IMR-90 (cell line): ENCODE data around the gene MTFR1L. TPM values are rescaled to one million over a fixed set of nuclear protein-coding genes. Genes with fewer than 3 reads are reported as not detected.

Experiments
- ATAC-seq: fragments of 200-7000 bp; cut with Tn5 transposase; 2 replicates; pipeline ENCODE4 v1.9.1; 2020; ENCODE audit warnings: low read depth, mild to moderate bottlenecking, moderate library complexity
- BruUV-seq: library from RNA; stranded (reverse); fragments of 400-500 nt; replicated peaks from 2 replicates; lab custom pipeline; 2021; lab: Mats Ljungman, UMichigan
- CTCF ChIA-PET: fragments of 300-600 bp; formaldehyde crosslinking; extraction: SDS; loops from one replicate; lab custom pipeline; 2021; ENCODE audit warnings: antibody characterized with exemption; lab: Yijun Ruan, JAX
- POLR2A ChIA-PET: fragments of 300-600 bp; sonication (Branson Sonifier 250); formaldehyde crosslinking; loops from one replicate; lab custom pipeline; 2022; ENCODE audit warnings: antibody characterized with exemption; ENCODE audit not compliant: unreplicated experiment; lab: Charles Lee
- DNase-seq: peaks from one replicate; pipeline ENCODE4 v3.0.0; 2013
- H2AFZ ChIP-seq: replicated peaks from 2 replicates; pipeline ENCODE3; 2013; ENCODE audit warnings: low read length, mild to moderate bottlenecking; ENCODE audit not compliant: poor library complexity
- H2AK5ac ChIP-seq: 2 replicates; pipeline ENCODE4 v1.6.1; 2013; ENCODE audit warnings: low read depth, low read length, inconsistent platforms
- H2AK9ac ChIP-seq: replicated peaks from 2 replicates; pipeline ENCODE3; 2013; ENCODE audit warnings: mild to moderate bottlenecking, low read depth, low read length, moderate library complexity; ENCODE audit not compliant: poor library complexity
- H2BK120ac ChIP-seq: 2 replicates; pipeline ENCODE4 v1.6.1; 2013; ENCODE audit warnings: low read depth, low read length, inconsistent platforms
- H2BK15ac ChIP-seq: 3 replicates; pipeline ENCODE4 v1.6.1; 2013; ENCODE audit warnings: low read depth, low read length, inconsistent platforms
- H2BK20ac ChIP-seq: 2 replicates; pipeline ENCODE4 v1.6.1; 2013; ENCODE audit warnings: low read depth, mild to moderate bottlenecking, inconsistent platforms, low read length, moderate library complexity
- H2BK5ac ChIP-seq: 2 replicates; pipeline ENCODE4 v1.6.1; 2013; ENCODE audit warnings: mild to moderate bottlenecking, low read depth, low read length, inconsistent platforms; ENCODE audit not compliant: poor library complexity, severe bottlenecking
- H3K14ac ChIP-seq: replicated peaks from 2 replicates; pipeline ENCODE4 v1.6.1; 2013; ENCODE audit warnings: low read depth, low read length, inconsistent platforms
- H3K18ac ChIP-seq: 2 replicates; pipeline ENCODE4 v1.6.1; 2013; ENCODE audit warnings: low read depth, low read length, control low read depth
- H3K23ac ChIP-seq: 2 replicates; pipeline ENCODE4 v1.6.1; 2013; ENCODE audit warnings: low read depth, low read length, inconsistent platforms
- H3K27ac ChIP-seq: 2 replicates; pipeline ENCODE4 v1.5.1; 2013; ENCODE audit warnings: mild to moderate bottlenecking, control low read depth, low read length; ENCODE audit not compliant: insufficient read depth
- H3K27me3 ChIP-seq: 2 replicates; pipeline ENCODE4 v1.6.1; 2013; ENCODE audit warnings: low read length; ENCODE audit not compliant: control insufficient read depth, insufficient read depth
- H3K36me3 ChIP-seq: 2 replicates; pipeline ENCODE4 v1.6.1; 2013; ENCODE audit warnings: low read length, mixed read lengths; ENCODE audit not compliant: control insufficient read depth, insufficient read depth
- H3K4ac ChIP-seq: 2 replicates; pipeline ENCODE4 v1.6.1; 2013; ENCODE audit warnings: low read depth, low read length, inconsistent platforms
- H3K4me1 ChIP-seq: 2 replicates; pipeline ENCODE4 v1.6.1; 2013; ENCODE audit warnings: low read length, mixed read lengths; ENCODE audit not compliant: control insufficient read depth, insufficient read depth
- H3K4me2 ChIP-seq: 2 replicates; pipeline ENCODE4 v1.6.1; 2013; ENCODE audit warnings: low read depth, mild to moderate bottlenecking, control low read depth, low read length, moderate library complexity
- H3K4me3 ChIP-seq: 2 replicates; pipeline ENCODE4 v1.5.1; 2013; ENCODE audit warnings: low read depth, mild to moderate bottlenecking, control low read depth, low read length, moderate library complexity; ENCODE audit not compliant: insufficient read depth
- H3K56ac ChIP-seq: 2 replicates; pipeline ENCODE4 v1.6.1; 2013; ENCODE audit warnings: low read length, inconsistent platforms; ENCODE audit not compliant: insufficient read depth; ENCODE audit errors: extremely low read depth
- H3K79me1 ChIP-seq, 2 experiments: 2 replicates each; pipeline ENCODE4 v1.6.1; 2013; ENCODE audit warnings: low read length in 2 of 2, inconsistent platforms in 1 of 2, low read depth in 1 of 2
- H3K9ac ChIP-seq: 2 replicates; pipeline ENCODE4 v1.6.1; 2013; ENCODE audit warnings: low read depth, low read length, control low read depth
- H3K9me1 ChIP-seq: 2 replicates; pipeline ENCODE4 v1.6.1; 2013; ENCODE audit warnings: low read length, inconsistent platforms; ENCODE audit not compliant: insufficient read depth
- H3K9me3 ChIP-seq: 2 replicates; pipeline ENCODE4 v1.6.1; 2013; ENCODE audit warnings: low read length; ENCODE audit not compliant: control insufficient read depth, insufficient read depth
- H4K20me1 ChIP-seq: 2 replicates; pipeline ENCODE4 v1.6.1; 2013; ENCODE audit warnings: low read length, inconsistent platforms; ENCODE audit not compliant: insufficient read depth
- H4K5ac ChIP-seq: 2 replicates; pipeline ENCODE4 v1.6.1; 2013; ENCODE audit warnings: mild to moderate bottlenecking, low read depth, low read length, control low read depth
- H4K8ac ChIP-seq, 2 experiments: 2 replicates each; pipeline ENCODE4 v1.6.1; 2013; ENCODE audit warnings: low read depth in 2 of 2, low read length in 2 of 2, control low read depth in 1 of 2, inconsistent platforms in 1 of 2
- H4K91ac ChIP-seq: 2 replicates; pipeline ENCODE4 v1.6.1; 2013; ENCODE audit warnings: low read depth, low read length, inconsistent platforms; ENCODE audit not compliant: insufficient read depth
- BHLHE40 ChIP-seq: fragments of 150-350 bp; IDR thresholded peaks from 2 replicates; pipeline ENCODE4 v1.6.1; 2016; ENCODE audit warnings: mild to moderate bottlenecking, low read depth, low read length
- CEBPB ChIP-seq: IDR thresholded peaks from 2 replicates; pipeline ENCODE4 v1.6.1; 2012; ENCODE audit warnings: low read depth, low read length, improper control_type of control experiment
- FOS ChIP-seq: fragments of 150-350 bp; IDR thresholded peaks from 2 replicates; pipeline ENCODE4 v1.6.1; 2016; ENCODE audit warnings: low read depth, low read length
- NFE2L2 ChIP-seq: fragments of 150-350 bp; IDR thresholded peaks from 2 replicates; pipeline ENCODE4 v1.6.1; 2016; ENCODE audit warnings: low read depth, mild to moderate bottlenecking, low read length
- POLR2A ChIP-seq: IDR thresholded peaks from 2 replicates; pipeline ENCODE4 v1.6.1; 2012; ENCODE audit warnings: mild to moderate bottlenecking, low read depth, low read length
- RCOR1 ChIP-seq: IDR thresholded peaks from 2 replicates; pipeline ENCODE4 v1.6.1; 2012; ENCODE audit warnings: mild to moderate bottlenecking, low read length, improper control_type of control experiment; ENCODE audit not compliant: insufficient replicate concordance
- RFX5 ChIP-seq: IDR thresholded peaks from 2 replicates; pipeline ENCODE4 v1.8.0; 2012; ENCODE audit warnings: low read depth, mild to moderate bottlenecking, low read length, moderate library complexity
- SMC3 ChIP-seq: fragments of 150-350 bp; IDR thresholded peaks from 2 replicates; pipeline ENCODE4 v1.6.1; 2016; ENCODE audit warnings: low read depth, mild to moderate bottlenecking, antibody characterized with exemption, low read length, moderate library complexity
- WGBS, 2 experiments: methylation state at CpG; one replicate each; pipeline versions ENCODE4 v1.1.5 to v1.1.7; 2013; ENCODE audit warnings: missing lambda C conversion rate in 2 of 2; ENCODE audit not compliant: insufficient read length in 1 of 2; ENCODE audit errors: extremely low coverage in 2 of 2; 5-methylcytosine and 5-hydroxymethylcytosine counted together
- dilution Hi-C: fragments of 300-500 bp; cut with HindIII; formaldehyde crosslinking; loops from one replicate; pipeline ENCODE4 v1.14.3; 2018; ENCODE audit warnings: low sequenced_read_pairs; ENCODE audit not compliant: unreplicated experiment
- in situ Hi-C: fragments of 300-500 bp; cut with MboI; formaldehyde crosslinking; loops from 3 replicates; pipeline ENCODE4 v1.14.3; 2019; ENCODE audit warnings: low sequenced_read_pairs, inconsistent platforms, mixed read lengths
- intact Hi-C: fragments of 100-400 bp; cut with micrococcal nuclease; formaldehyde crosslinking; loops from 2 replicates; pipeline ENCODE4 v1.10.0; 2022
- polyA plus RNA-seq, 3 experiments: library from polyadenylated mRNA; depleted of rRNA; stranded (reverse); fragments of >200 nt; gene quantifications; 2 replicates each; pipeline ENCODE4 v1.2.3, GENCODE V29; 2012; ENCODE audit warnings: low replicate concordance in 1 of 3
- total RNA-seq: library from RNA; depleted of rRNA; stranded (reverse); fragments of >200 nt; gene quantifications from 2 replicates; pipeline ENCODE4 v1.2.3, GENCODE V29; 2012
- TF ChIP-seq, protein P1 (sequence below): fragments of 150-350 bp; IDR thresholded peaks from 2 replicates; pipeline ENCODE4 v1.6.1; 2017; ENCODE audit warnings: mild to moderate bottlenecking, antibody characterized with exemption, low read length, low read depth
- TF ChIP-seq, protein P2 (sequence below): fragments of 150-350 bp; IDR thresholded peaks from 2 replicates; pipeline ENCODE4 v1.6.1; 2016; ENCODE audit warnings: low read depth, mild to moderate bottlenecking, low read length, moderate library complexity, borderline replicate concordance

MTFR1L gene
- total and polyA plus RNA-seq, 2 of the 4 experiments (the other 2 are of a cell fraction), result 69.1 to 69.7 TPM

DNA sequence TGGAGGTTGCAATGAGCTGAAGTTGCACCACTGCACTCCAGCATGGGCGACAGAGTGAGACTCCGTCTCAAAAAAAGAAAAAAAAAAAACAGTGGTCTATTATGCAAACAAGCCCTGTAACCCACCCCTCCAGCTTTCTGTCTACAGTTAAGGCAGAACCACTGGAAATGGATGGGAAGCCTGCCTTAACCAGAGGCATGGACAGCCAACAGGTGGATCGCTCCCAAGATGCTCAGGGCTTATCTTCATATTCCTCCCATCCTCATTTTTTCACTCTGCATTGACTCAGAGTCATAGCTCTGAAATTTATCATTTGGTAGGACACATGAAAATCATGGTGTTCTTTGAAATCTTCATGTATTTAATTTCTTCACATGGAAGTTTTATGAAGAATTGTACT lies 8.7 kb downstream of the MTFR1L start:
- Histone ChIP-seq H3K9ac (no peak overlapping the region), H2AK5ac (no peak overlapping the region), H3K18ac (no peak overlapping the region), H2BK20ac (no peak overlapping the region), H2BK5ac (no peak overlapping the region), H3K4me3 (no peak overlapping the region), H3K4ac (no peak overlapping the region), H2BK120ac (no peak overlapping the region), H3K79me1 (peaks cover 24 to 38% of the 10 kb centered on the region in 2 experiments), H4K20me1 (peaks cover 10% of the 10 kb centered on the region; the same call in 1 of the 2 replicates), H3K4me1 (no peaks in the 10 kb centered on the region), H3K9me1 (no peaks in the 10 kb centered on the region; the same call in 1 of the 2 replicates), H3K56ac (no peak overlapping the region), H2AK9ac (no peak overlapping the region), H2AFZ (no peak overlapping the region), H3K27me3 (no peaks in the 10 kb centered on the region), H3K14ac (no peak overlapping the region), H3K27ac (no peak overlapping the region), H4K91ac (no peak overlapping the region), H4K8ac (no peak overlapping the region), H4K5ac (no peak overlapping the region), H3K36me3 (peaks cover 59% of the 10 kb centered on the region), H2BK15ac (no peak overlapping the region), H3K9me3 (no peaks in the 10 kb centered on the region), H3K23ac (no peak overlapping the region), H3K4me2 (no peak overlapping the region)
- no TSS peak for BruUV-seq
- DNase-seq, result no peak
- intact Hi-C loops (no loop called here), dilution Hi-C loops (no loop called here), in situ Hi-C loops (loop anchor here (10.0 kb wide), 1 partner anchor 166 kb away; the partner anchor contains the start of gene PAFAH2)
- CTCF ChIA-PET, result no interaction called here
- TF ChIP-seq RFX5 (no peak), CEBPB (no peak), RCOR1 (no peak), FOS (no peak), POLR2A (no peak), SMC3 (no peak), BHLHE40 (no peak), NFE2L2 (no peak)
- TF ChIP-seq, protein P1, sequence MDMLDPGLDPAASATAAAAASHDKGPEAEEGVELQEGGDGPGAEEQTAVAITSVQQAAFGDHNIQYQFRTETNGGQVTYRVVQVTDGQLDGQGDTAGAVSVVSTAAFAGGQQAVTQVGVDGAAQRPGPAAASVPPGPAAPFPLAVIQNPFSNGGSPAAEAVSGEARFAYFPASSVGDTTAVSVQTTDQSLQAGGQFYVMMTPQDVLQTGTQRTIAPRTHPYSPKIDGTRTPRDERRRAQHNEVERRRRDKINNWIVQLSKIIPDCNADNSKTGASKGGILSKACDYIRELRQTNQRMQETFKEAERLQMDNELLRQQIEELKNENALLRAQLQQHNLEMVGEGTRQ, result no peak
- TF ChIP-seq, protein P2, sequence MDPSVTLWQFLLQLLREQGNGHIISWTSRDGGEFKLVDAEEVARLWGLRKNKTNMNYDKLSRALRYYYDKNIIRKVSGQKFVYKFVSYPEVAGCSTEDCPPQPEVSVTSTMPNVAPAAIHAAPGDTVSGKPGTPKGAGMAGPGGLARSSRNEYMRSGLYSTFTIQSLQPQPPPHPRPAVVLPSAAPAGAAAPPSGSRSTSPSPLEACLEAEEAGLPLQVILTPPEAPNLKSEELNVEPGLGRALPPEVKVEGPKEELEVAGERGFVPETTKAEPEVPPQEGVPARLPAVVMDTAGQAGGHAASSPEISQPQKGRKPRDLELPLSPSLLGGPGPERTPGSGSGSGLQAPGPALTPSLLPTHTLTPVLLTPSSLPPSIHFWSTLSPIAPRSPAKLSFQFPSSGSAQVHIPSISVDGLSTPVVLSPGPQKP, result no peak
- ATAC-seq, result no peak
- no CpG with 5 or more reads among the region's 3 CpGs for WGBS, 2 experiments
- POLR2A ChIA-PET, result no interaction called here
